Measurements from ENCODE around the gene SFT2D3.

Gene SFT2D3, protein sequence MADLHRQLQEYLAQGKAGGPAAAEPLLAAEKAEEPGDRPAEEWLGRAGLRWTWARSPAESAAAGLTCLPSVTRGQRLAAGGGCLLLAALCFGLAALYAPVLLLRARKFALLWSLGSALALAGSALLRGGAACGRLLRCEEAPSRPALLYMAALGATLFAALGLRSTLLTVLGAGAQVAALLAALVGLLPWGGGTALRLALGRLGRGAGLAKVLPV

GRCh38 chr2:127701193-127701650 is at the start of gene SFT2D3:
Gene SFT2D3 (plus strand): TSS chr2:127701497. CDS start chr2:127701529, 32 bp downstream.
- Histone ChIP-seq H3K4me3 (ENCODE audit: low read length) (peak within 1 kb of the TSS; percentile 86), H3K9me3 (ENCODE audit: low read length) (peaks cover 5% of the 10 kb centered on the region), H3K36me3 (ENCODE audit: insufficient read depth, low read length) (peaks cover 27% of the 10 kb centered on the region), H3K27me3 (ENCODE audit: insufficient read depth, low read length) (no peaks in the 10 kb centered on the region), H3K4me1 (ENCODE audit: insufficient read depth, low read length) (peaks cover 12% of the 10 kb centered on the region), H2AFZ (ENCODE audit: low read depth, low read length) (peak within 1 kb of the TSS; percentile 41)

GRCh38 chr2:127651971-127652550 is 49.2 kb upstream of the SFT2D3 start:
- H3K36me3 ChIP-seq (ENCODE audit: insufficient read depth, low read length) = no peaks in the 10 kb centered on the region
- H3K4me3 ChIP-seq (ENCODE audit: low read length) = no peak overlapping the region

GRCh38 chr2:127652786-127653357 is 48.4 kb upstream of the SFT2D3 start:
- Histone ChIP-seq H3K9me3 (ENCODE audit: low read length) (no peaks in the 10 kb centered on the region), H3K27me3 (ENCODE audit: insufficient read depth, low read length) (no peaks in the 10 kb centered on the region), H2AFZ (ENCODE audit: low read depth, low read length) (no peak overlapping the region), H3K4me1 (ENCODE audit: insufficient read depth, low read length) (peaks cover 8% of the 10 kb centered on the region), H3K36me3 (ENCODE audit: insufficient read depth, low read length) (no peaks in the 10 kb centered on the region), H3K4me3 (ENCODE audit: low read length) (no peak overlapping the region)

More at GRCh38 chr2:127651971-127652550, 49.2 kb upstream of the SFT2D3 start:
- Histone ChIP-seq H3K4me1 (ENCODE audit: insufficient read depth, low read length) (peaks cover 8% of the 10 kb centered on the region), H2AFZ (ENCODE audit: low read depth, low read length) (no peak overlapping the region), H3K9me3 (ENCODE audit: low read length) (no peaks in the 10 kb centered on the region), H3K27me3 (ENCODE audit: insufficient read depth, low read length) (no peaks in the 10 kb centered on the region)

DNA sequence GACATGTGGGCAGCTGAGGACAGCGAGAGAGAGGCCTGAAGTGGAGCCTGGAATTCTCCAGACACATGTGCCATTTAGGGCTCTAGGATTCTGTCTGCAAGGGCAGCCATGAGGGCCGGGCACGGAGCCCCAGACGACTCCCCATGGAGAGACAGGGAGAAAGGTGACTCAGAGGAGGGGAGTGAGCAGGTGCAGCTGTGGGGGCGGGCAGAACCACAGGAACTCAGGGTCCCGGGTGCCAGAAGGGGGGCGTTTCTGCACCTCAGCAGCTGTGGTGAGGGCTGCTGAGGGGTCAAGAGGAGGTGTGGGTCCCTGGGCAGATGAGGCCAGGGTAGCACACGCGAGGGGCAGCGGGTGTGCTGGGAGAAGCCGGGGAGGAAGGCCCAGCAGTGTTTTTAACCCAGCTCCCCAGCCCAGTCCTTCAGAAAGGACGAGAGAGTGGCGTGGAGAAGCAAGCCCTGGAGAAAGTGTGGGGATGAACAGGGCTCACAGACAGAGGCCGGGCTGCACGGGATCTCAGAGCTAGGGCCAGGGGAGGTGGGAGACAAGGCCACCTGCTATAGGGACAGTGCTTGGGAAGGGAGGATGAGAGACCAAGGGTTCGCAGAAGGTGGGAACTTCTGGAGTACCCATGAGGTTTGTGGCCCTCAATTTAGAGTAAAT is 47.7 kb upstream of the SFT2D3 start:
- H3K9me3 ChIP-seq (ENCODE audit: low read length) = no peaks in the 10 kb centered on the region
- H3K27me3 ChIP-seq (ENCODE audit: insufficient read depth, low read length) = no peaks in the 10 kb centered on the region
- no peak overlapping the region for H2AFZ ChIP-seq (ENCODE audit: low read depth, low read length)
- H3K4me1 ChIP-seq (ENCODE audit: insufficient read depth, low read length) = peaks cover 8% of the 10 kb centered on the region
- H3K36me3 ChIP-seq (ENCODE audit: insufficient read depth, low read length) = no peaks in the 10 kb centered on the region
- no peak overlapping the region for H3K4me3 ChIP-seq (ENCODE audit: low read length)

- Histone ChIP-seq H2AFZ (ENCODE audit: low read depth, low read length) (no peak overlapping the region), H3K27me3 (ENCODE audit: insufficient read depth, low read length) (no peaks in the 10 kb centered on the region), H3K4me1 (ENCODE audit: insufficient read depth, low read length) (peaks cover 8% of the 10 kb centered on the region), H3K9me3 (ENCODE audit: low read length) (no peaks in the 10 kb centered on the region), H3K36me3 (ENCODE audit: insufficient read depth, low read length) (no peaks in the 10 kb centered on the region), H3K4me3 (ENCODE audit: low read length) (no peak overlapping the region)
Observed at GRCh38 chr2:127654084-127654837, 47.0 kb upstream of the SFT2D3 start.

GRCh38 chr2:127654838-127655175 is 46.5 kb upstream of the SFT2D3 start:
- Histone ChIP-seq H3K9me3 (ENCODE audit: low read length) (no peaks in the 10 kb centered on the region), H3K4me1 (ENCODE audit: insufficient read depth, low read length) (peaks cover 8% of the 10 kb centered on the region), H3K27me3 (ENCODE audit: insufficient read depth, low read length) (no peaks in the 10 kb centered on the region), H2AFZ (ENCODE audit: low read depth, low read length) (no peak overlapping the region), H3K4me3 (ENCODE audit: low read length) (no peak overlapping the region), H3K36me3 (ENCODE audit: insufficient read depth, low read length) (no peaks in the 10 kb centered on the region)

DNA sequence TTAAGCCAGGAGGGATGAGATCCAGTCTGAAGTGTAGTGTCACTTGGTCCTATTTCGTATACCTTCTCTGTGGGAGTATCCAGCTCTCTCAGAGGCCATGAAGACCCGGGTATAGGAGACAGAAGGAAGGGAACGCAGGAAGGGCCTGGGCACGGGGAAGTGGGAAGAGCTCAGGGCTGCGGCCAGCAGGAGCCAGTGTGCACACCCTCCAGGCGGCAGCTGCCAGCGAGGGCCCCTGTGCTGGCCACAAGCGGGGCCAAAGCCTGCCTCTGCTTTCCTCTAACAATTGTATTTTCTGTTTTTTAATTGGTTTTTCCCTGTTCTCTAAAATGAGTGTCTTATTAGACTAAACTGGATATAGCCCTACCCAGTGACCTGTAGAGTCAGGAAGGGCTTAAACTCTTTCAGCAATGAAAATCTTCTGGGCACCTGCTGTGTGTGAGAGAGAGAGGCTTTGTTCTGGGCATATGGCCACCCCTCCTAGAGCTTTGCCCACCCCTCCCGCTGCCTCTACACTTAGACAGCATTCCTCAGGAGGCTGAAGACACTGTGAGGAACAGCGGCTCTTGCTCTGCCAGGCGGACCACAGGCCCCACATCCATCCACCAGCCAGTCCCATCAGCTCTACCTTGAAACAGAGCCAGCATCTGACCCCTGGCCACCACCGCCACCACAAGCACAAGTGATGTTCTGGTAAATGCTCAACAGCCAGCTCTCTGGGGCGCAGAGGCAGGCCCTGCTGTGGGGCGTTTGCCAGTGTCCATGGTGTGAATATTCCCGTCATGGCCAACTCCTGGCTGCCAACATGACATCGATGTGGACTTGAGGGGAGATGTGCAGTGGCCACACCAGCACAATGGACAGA is 45.9 kb upstream of the SFT2D3 start:
- H3K9me3 ChIP-seq (ENCODE audit: low read length) = no peaks in the 10 kb centered on the region
- no peak overlapping the region for H2AFZ ChIP-seq (ENCODE audit: low read depth, low read length)
- no peak overlapping the region for H3K4me3 ChIP-seq (ENCODE audit: low read length)
- H3K36me3 ChIP-seq (ENCODE audit: insufficient read depth, low read length) = no peaks in the 10 kb centered on the region
- peaks cover 8% of the 10 kb centered on the region for H3K4me1 ChIP-seq (ENCODE audit: insufficient read depth, low read length)
- H3K27me3 ChIP-seq (ENCODE audit: insufficient read depth, low read length) = no peaks in the 10 kb centered on the region

- H3K4me3 ChIP-seq (ENCODE audit: low read length) = no peak overlapping the region
- no peaks in the 10 kb centered on the region for H3K9me3 ChIP-seq (ENCODE audit: low read length)
- no peak overlapping the region for H2AFZ ChIP-seq (ENCODE audit: low read depth, low read length)
- no peaks in the 10 kb centered on the region for H3K36me3 ChIP-seq (ENCODE audit: insufficient read depth, low read length)
- H3K27me3 ChIP-seq (ENCODE audit: insufficient read depth, low read length) = peaks cover 3% of the 10 kb centered on the region
- H3K4me1 ChIP-seq (ENCODE audit: insufficient read depth, low read length) = peaks cover 15% of the 10 kb centered on the region
Observed at GRCh38 chr2:127656569-127657231, 44.6 kb upstream of the SFT2D3 start.

GRCh38 chr2:127657232-127657595 is 44.1 kb upstream of the SFT2D3 start:
- H3K9me3 ChIP-seq (ENCODE audit: low read length) = no peaks in the 10 kb centered on the region

DNA sequence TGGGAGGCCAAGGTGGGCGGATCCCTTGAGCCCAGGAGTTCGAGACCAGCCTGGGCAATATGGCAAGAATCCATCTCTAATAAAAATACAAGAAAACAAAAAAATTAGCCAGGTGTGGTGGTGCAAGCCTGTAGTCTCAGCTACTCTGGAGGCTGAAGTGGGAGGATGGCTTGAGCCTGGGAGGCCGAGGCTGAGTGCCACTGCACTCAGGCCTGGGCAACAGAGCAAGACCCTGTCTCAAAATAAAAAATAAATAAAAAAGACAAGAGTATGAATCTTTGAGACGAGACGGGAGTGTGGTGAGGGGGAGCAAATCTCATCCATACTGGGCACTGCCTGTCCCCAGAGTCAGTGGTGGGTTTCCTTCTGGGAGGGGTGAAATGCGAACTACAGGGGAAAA is 43.2 kb upstream of the SFT2D3 start:
- no peak overlapping the region for H2AFZ ChIP-seq (ENCODE audit: low read depth, low read length)
- H3K4me3 ChIP-seq (ENCODE audit: low read length) = no peak overlapping the region
- H3K36me3 ChIP-seq (ENCODE audit: insufficient read depth, low read length) = no peaks in the 10 kb centered on the region
- H3K9me3 ChIP-seq (ENCODE audit: low read length) = no peaks in the 10 kb centered on the region
- H3K27me3 ChIP-seq (ENCODE audit: insufficient read depth, low read length) = peaks cover 8% of the 10 kb centered on the region
- H3K4me1 ChIP-seq (ENCODE audit: insufficient read depth, low read length) = peaks cover 15% of the 10 kb centered on the region

More at GRCh38 chr2:127657232-127657595, 44.1 kb upstream of the SFT2D3 start:
- Histone ChIP-seq H3K36me3 (ENCODE audit: insufficient read depth, low read length) (no peaks in the 10 kb centered on the region), H3K27me3 (ENCODE audit: insufficient read depth, low read length) (peaks cover 3% of the 10 kb centered on the region), H3K4me1 (ENCODE audit: insufficient read depth, low read length) (peaks cover 15% of the 10 kb centered on the region), H2AFZ (ENCODE audit: low read depth, low read length) (no peak overlapping the region), H3K4me3 (ENCODE audit: low read length) (no peak overlapping the region)

DNA sequence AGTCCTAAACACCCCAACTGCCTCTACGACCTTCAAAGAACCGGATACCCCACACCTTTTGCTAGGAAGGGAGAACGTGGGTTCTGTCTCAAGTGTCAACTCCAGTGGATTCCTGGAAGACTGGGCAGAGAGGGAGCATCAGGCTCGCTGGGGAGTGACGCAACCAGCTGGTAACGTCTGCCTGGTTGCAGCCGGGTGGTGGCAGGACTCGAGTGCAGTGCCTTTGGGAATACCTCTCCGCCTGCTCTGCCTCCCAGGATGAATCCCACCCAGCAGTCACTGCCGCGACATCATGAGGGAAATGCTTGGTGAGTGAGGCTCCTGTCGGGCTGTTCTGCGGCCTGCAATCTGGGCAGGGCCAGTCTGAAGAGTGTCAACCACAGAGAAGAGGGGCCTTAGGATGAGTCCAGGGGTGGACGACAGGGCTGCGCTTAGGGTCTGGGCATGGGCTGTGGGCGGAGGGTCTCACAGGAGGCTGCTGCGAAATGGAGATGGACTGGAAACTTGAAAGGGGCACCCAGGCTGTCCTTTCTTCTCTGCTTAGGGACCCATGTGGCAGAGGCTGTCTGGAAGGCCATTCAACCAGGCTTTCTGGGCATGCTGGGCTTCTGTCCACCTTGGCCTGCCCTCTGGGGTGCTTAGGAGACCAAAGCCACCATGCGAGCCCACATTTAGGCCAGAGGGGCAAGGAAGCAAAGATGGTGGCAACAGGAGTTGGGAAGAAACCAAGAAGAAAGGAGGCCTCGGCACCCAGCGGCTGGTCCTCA is 42.5 kb upstream of the SFT2D3 start:
- peaks cover 15% of the 10 kb centered on the region for H3K4me1 ChIP-seq (ENCODE audit: insufficient read depth, low read length)
- H3K4me3 ChIP-seq (ENCODE audit: low read length) = no peak overlapping the region
- H3K9me3 ChIP-seq (ENCODE audit: low read length) = no peaks in the 10 kb centered on the region
- H3K36me3 ChIP-seq (ENCODE audit: insufficient read depth, low read length) = no peaks in the 10 kb centered on the region
- H3K27me3 ChIP-seq (ENCODE audit: insufficient read depth, low read length) = peaks cover 14% of the 10 kb centered on the region
- H2AFZ ChIP-seq (ENCODE audit: low read depth, low read length) = no peak overlapping the region
